Brain microvascular endothelial cell (primary cell): ENCODE data around the gene ZNF85.
"Not testable (repeated sequence)": the region's sequence is repeated elsewhere in the genome, so short reads cannot be mapped to it uniquely, and the experiment has no call there.

Source experiments
- DNase-seq: peaks from one replicate; pipeline ENCODE4 v3.0.0-alpha.2; 2020
- H3K27ac ChIP-seq: fragments of 250-450 bp; sonication (Bioruptor Pico); 2 replicates; pipeline ENCODE4 v1.5.1; 2020; ENCODE audit warnings: mild to moderate bottlenecking, moderate library complexity
- H3K27me3 ChIP-seq: fragments of 250-450 bp; sonication (Bioruptor Pico); replicated peaks from 2 replicates; pipeline ENCODE4 v1.5.1; 2020; ENCODE audit warnings: mild to moderate bottlenecking
- H3K36me3 ChIP-seq: fragments of 250-450 bp; sonication (Bioruptor Pico); replicated peaks from 2 replicates; pipeline ENCODE4 v1.5.1; 2020; ENCODE audit warnings: mild to moderate bottlenecking
- H3K4me3 ChIP-seq: 2 replicates; pipeline ENCODE4 v1.5.1; 2011; ENCODE audit warnings: low read depth, mild to moderate bottlenecking, control low read depth, low read length, moderate library complexity
- in situ Hi-C: cut with HindIII; loops from 2 replicates; pipeline ENCODE4 v1.10.0; 2017; ENCODE audit warnings: low sequenced_read_pairs, low pct_ligation_motif_present
- TF ChIP-seq, protein P1 (sequence below): IDR thresholded peaks from 2 replicates; pipeline ENCODE4 v1.5.1; 2011; ENCODE audit warnings: low read depth, mild to moderate bottlenecking, moderate library complexity, low read length, control low read depth, inconsistent platforms; ENCODE audit errors: missing control alignments

The ZNF85 gene

DNA sequence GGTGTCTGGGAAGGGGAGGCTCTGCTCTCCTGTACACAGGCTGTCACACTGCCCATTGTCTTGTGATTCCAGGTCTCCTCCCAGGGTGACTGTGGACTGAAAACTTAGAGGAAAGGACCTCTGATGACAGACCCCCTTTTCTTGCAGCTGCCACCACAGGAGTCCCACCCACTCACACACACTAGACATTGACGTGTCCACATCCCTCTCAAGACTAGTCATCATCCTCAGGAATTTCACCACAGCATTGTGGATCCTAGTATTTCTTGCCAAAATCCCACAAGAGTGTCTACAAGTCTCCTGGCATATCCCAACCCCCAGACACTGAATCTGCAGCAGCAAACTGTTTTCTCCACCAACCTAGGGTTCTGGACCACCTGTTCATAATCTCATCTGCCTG, 5.3 kb downstream of the ZNF85 start:
- TF ChIP-seq, protein P1, sequence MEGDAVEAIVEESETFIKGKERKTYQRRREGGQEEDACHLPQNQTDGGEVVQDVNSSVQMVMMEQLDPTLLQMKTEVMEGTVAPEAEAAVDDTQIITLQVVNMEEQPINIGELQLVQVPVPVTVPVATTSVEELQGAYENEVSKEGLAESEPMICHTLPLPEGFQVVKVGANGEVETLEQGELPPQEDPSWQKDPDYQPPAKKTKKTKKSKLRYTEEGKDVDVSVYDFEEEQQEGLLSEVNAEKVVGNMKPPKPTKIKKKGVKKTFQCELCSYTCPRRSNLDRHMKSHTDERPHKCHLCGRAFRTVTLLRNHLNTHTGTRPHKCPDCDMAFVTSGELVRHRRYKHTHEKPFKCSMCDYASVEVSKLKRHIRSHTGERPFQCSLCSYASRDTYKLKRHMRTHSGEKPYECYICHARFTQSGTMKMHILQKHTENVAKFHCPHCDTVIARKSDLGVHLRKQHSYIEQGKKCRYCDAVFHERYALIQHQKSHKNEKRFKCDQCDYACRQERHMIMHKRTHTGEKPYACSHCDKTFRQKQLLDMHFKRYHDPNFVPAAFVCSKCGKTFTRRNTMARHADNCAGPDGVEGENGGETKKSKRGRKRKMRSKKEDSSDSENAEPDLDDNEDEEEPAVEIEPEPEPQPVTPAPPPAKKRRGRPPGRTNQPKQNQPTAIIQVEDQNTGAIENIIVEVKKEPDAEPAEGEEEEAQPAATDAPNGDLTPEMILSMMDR = no peak
- H3K27me3 ChIP-seq = no peaks in the 10 kb centered on the region
- H3K4me3 ChIP-seq = no peak overlapping the region
- no peaks in the 10 kb centered on the region for H3K36me3 ChIP-seq
- H3K27ac ChIP-seq = peak overlapping the region; percentile 82
- peak; percentile 94 for DNase-seq
- in situ Hi-C loops = no loop called here

DNA sequence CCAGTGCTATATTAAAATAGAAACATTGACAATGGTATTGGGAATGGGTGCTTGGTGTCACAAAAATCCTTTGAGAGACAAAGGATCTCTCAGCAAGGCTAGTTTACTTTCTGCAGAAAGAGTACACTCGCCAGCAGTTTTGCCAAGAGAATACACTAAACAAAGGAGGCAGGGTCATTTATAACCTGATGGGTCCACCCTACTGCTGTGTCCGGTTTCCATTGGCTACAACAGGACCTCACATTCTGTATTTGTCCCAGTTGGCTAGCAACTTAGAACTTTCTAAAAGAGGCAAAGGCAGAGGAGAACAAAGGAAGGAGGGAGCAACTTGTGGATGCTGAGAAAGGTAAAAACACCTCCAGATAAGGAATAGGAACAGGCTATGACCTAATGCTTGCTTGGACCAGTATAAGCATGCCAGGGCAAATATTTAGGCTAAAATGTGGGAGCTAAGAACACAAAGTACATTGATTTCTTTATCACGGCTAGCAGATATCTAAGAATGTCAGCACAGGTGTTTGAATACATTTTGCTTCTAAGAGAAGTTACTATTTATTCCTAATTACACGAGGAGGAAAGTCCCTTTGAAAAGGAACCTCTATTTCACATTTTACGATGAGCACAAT, 13.4 kb downstream of the ZNF85 start:
- H3K27me3 ChIP-seq, H3K27ac ChIP-seq, H3K4me3 ChIP-seq, in situ Hi-C loops, H3K36me3 ChIP-seq, DNase-seq: not testable (repeated sequence)

DNA sequence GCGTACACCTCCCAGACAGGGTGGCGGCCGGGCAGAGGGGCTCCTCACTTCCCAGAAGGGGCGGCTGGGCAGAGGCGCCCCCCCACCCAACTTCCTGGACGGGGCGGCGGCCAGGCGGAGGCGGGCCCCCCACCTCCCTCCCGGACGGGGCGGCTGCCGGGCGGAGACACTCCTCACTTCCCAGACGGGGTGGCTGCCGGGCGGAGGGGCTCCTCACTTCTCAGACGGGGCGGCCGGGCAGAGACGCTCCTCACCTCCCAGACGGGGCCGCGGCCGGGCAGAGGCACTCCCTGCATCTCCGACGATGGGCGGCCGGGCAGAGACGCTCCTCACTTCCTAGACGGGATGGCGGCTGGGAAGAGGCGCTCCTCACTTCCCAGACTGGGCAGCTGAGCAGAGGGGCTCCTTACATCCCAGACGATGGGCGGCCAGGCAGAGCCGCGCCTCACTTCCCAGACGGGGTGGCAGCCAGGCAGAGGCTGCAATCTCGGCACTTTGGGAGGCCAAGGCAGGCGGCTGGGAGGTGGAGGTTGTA, 29.6 kb downstream of the ZNF85 start:
- in situ Hi-C loops, DNase-seq, H3K27ac ChIP-seq, H3K27me3 ChIP-seq, H3K36me3 ChIP-seq, H3K4me3 ChIP-seq: not testable (repeated sequence)

DNA sequence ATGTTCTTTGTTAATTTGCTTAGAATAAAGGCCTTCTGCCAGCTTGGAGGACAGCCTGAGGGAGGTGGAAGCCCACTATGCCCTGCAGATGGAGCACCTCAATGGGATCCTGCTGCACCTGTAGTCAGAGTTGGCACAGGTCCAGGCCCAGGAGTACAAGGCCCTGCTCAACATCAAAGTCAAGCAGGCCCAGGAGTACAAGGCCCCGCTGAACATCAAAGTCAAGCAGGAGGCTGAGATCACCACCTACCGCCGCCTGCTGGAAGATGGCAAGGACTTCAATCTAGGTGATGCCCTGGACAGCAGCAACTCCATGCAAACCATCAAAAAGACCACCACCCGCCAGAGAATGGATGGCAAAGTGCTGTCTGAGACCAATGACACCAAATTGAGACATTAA, 41.7 kb downstream of the ZNF85 start:
- in situ Hi-C loops = no loop called here
- Histone ChIP-seq H3K4me3 (no peak overlapping the region), H3K36me3 (no peaks in the 10 kb centered on the region), H3K27me3 (no peaks in the 10 kb centered on the region), H3K27ac (no peak overlapping the region)
- TF ChIP-seq, protein P1 = peak; percentile 9
- no peak for DNase-seq

DNA sequence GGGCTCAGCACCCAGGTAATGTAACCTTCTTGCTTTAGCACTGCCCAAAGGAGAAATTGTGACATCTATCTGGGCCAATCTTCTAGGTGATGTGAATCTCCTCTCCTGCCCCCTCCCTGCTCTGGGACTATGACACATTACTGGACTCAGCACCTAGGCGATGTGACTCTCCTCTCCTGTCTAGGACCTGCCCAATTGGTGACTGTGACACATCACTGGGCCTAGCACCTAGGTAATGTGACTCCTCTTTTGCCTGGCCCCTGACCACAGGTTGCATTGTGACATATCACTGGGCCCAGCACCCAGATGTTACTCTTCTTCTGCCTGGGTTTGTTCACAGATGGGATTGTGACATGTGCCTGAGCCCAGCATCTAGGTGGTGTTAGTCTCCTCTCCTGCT, 45.0 kb downstream of the ZNF85 start:
- in situ Hi-C loops = no loop called here
- H3K36me3 ChIP-seq = no peaks in the 10 kb centered on the region
- TF ChIP-seq, protein P1 = no peak
- H3K27me3 ChIP-seq = no peaks in the 10 kb centered on the region
- H3K4me3 ChIP-seq = no peak overlapping the region
- no peak for DNase-seq
- no peak overlapping the region for H3K27ac ChIP-seq

DNA sequence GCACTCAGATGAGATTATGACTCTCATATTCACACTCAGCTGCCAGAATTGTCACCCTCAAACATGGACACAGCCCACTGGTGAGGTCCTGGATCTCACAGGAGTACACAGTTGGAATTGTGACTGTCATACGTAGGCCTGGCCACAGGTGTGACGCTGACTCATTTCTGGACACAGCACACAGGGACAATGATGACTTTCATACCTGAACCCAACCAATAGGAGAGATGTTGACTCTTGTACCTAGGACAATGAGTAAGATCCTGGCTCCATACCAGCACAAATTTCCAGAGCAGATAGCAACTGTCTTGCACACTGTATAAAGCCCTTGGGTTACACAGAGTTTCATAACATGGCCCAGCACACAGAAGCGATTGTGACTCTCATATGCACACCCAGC, 46.4 kb downstream of the ZNF85 start:
- in situ Hi-C loops = no loop called here
- Histone ChIP-seq H3K36me3 (no peaks in the 10 kb centered on the region), H3K27ac (no peak overlapping the region), H3K27me3 (no peaks in the 10 kb centered on the region), H3K4me3 (no peak overlapping the region)
- TF ChIP-seq, protein P1 = no peak
- DNase-seq = no peak

DNA sequence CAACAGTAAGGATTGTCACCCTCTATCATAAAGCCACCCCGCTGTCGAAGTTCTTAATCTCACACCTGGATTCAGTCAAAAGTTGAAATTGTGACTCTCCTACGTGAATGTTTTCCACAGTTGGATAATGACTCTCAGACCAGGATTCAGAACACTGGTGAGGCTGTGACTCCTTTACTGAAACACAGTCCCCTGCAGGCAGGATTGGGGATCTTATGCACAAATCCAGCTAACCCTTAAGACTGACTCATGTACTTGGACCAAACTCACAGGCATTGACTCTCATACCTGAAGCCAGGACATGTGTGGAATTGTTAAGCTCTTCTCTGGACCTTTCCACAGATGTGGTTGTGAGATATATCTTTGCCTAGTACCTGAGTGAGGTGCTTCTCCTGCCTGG, 46.8 kb downstream of the ZNF85 start:
- no peak overlapping the region for H3K27ac ChIP-seq
- no peak for DNase-seq
- no peaks in the 10 kb centered on the region for H3K27me3 ChIP-seq
- H3K36me3 ChIP-seq = no peaks in the 10 kb centered on the region
- TF ChIP-seq, protein P1 = no peak
- H3K4me3 ChIP-seq = no peak overlapping the region
- in situ Hi-C loops = no loop called here

DNA sequence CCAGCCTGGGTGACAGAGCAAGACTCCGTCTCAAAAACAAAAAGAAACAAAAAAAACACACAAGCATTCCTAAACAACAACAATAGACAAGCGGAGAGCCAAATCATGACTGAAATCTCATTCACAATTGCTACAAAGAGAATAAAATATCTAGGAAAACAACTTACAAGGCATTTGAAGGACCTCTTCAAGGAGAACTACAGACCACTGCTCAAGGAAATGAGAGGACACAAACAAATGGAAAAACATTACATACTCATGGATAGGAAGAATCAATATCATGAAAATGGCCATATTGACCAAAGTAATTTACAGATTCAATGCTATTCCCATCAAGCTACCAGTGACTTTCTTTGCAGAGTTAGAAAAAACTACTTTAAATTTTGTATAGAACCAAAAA, 69.7 kb downstream of the ZNF85 start:
- DNase-seq, H3K36me3 ChIP-seq, H3K27me3 ChIP-seq, H3K27ac ChIP-seq, in situ Hi-C loops, H3K4me3 ChIP-seq: not testable (repeated sequence)
